ENCODE data around the gene ZNF526. TPM values are rescaled to one million over a fixed set of nuclear protein-coding genes. Genes with fewer than 3 reads are reported as not detected.

Gene ZNF526
- total and polyA plus RNA-seq, 9 of the 15 experiments (the other 6 are each of a cell fraction or from before 2014, with no cell fraction given) = 1.3 to 17.9 (median 6.2) TPM

GRCh38 chr19:42244347-42245220 is 24.5 kb downstream of the ZNF526 start (continued):
- TF ChIP-seq NR4A1 (CRISPR knock-in tag; IDR thresholded peaks at IDR 0.05) (peak; percentile 58; the same call in 1 of the 2 replicates), NR4A1 (tag; IDR thresholded peaks at IDR 0.05) (no peak), RBM17 (IDR thresholded peaks at IDR 0.05; ENCODE audit: borderline replicate concordance, low read depth, low read length) (no peak), ARID2 (IDR thresholded peaks at IDR 0.05) (no peak), IRF9 (tag; IDR thresholded peaks at IDR 0.05) (no peak), FOXP1 (CRISPR knock-in tag; IDR thresholded peaks at IDR 0.05) (0 out of 2 replicates have a peak, but pooled peaks have one; percentile 52), U2AF1 (optimal IDR thresholded peaks at IDR 0.05; ENCODE audit: low read depth, low read length) (no peak), HNRNPL (IDR thresholded peaks at IDR 0.05; ENCODE audit: low read depth, low read length) (no peak), CHD4 (IDR thresholded peaks at IDR 0.05; ENCODE audit: insufficient read depth, insufficient replicate concordance, low read depth, low read length, poor library complexity, severe bottlenecking) (no peak), SMAD1 (IDR thresholded peaks at IDR 0.05; ENCODE audit: low read depth, low read length, partially characterized antibody) (peak; percentile 45), ZBTB5 (IDR thresholded peaks at IDR 0.05) (no peak), ZFP1 (CRISPR knock-in tag; IDR thresholded peaks at IDR 0.05) (0 out of 2 replicates have a peak, but pooled peaks have one; percentile 26), NCOA2 (IDR thresholded peaks at IDR 0.05; ENCODE audit: partially characterized antibody in 2 of 2) (no peak), NBN (IDR thresholded peaks at IDR 0.05; ENCODE audit: low read depth) (no peak), CBFB (CRISPR knock-in tag; IDR thresholded peaks at IDR 0.05) (no peak), FOSL1 (tag; conservative IDR thresholded peaks at IDR 0.05) (0 out of 2 replicates have a peak, but pooled peaks have one; percentile 30), LARP7 (IDR thresholded peaks at IDR 0.05) (no peak), RBM14 (IDR thresholded peaks at IDR 0.05; ENCODE audit: borderline replicate concordance, insufficient read depth, low read depth, low read length) (no peak), PHF20 (IDR thresholded peaks at IDR 0.05; ENCODE audit: partially characterized antibody) (no peak), CAMTA2 (CRISPR knock-in tag; conservative IDR thresholded peaks at IDR 0.05) (no peak)
- TF ChIP-seq, protein P1, sequence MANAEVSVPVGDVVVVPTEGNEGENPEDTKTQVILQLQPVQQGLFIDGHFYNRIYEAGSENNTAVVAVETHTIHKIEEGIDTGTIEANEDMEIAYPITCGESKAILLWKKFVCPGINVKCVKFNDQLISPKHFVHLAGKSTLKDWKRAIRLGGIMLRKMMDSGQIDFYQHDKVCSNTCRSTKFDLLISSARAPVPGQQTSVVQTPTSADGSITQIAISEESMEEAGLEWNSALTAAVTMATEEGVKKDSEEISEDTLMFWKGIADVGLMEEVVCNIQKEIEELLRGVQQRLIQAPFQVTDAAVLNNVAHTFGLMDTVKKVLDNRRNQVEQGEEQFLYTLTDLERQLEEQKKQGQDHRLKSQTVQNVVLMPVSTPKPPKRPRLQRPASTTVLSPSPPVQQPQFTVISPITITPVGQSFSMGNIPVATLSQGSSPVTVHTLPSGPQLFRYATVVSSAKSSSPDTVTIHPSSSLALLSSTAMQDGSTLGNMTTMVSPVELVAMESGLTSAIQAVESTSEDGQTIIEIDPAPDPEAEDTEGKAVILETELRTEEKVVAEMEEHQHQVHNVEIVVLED (CRISPR knock-in tag; IDR thresholded peaks at IDR 0.05) = peak; percentile 82
- TF ChIP-seq, protein P2, sequence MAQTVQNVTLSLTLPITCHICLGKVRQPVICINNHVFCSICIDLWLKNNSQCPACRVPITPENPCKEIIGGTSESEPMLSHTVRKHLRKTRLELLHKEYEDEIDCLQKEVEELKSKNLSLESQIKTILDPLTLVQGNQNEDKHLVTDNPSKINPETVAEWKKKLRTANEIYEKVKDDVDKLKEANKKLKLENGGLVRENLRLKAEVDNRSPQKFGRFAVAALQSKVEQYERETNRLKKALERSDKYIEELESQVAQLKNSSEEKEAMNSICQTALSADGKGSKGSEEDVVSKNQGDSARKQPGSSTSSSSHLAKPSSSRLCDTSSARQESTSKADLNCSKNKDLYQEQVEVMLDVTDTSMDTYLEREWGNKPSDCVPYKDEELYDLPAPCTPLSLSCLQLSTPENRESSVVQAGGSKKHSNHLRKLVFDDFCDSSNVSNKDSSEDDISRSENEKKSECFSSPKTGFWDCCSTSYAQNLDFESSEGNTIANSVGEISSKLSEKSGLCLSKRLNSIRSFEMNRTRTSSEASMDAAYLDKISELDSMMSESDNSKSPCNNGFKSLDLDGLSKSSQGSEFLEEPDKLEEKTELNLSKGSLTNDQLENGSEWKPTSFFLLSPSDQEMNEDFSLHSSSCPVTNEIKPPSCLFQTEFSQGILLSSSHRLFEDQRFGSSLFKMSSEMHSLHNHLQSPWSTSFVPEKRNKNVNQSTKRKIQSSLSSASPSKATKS (CRISPR knock-in tag; IDR thresholded peaks at IDR 0.05) = no peak

Data from K562 (cell line).